Limb (tissue), 2 donors: ENCODE measurements around the gene RWDD4.
"Not testable (repeated sequence)": the region's sequence is repeated elsewhere in the genome, so short reads cannot be mapped to it uniquely, and the experiment has no call there.

Source experiments
- DNase-seq, 2 donors: peaks; one replicate each; pipeline ENCODE4 v3.0.0-alpha.2; 2016; ENCODE audit errors: extremely low spot score in 2 of 2

RWDD4 gene

GRCh38 chr4:183636503-183636902 is 22.5 kb downstream of the RWDD4 start:
- no peak for DNase-seq

GRCh38 chr4:183635741-183636140 is 23.2 kb downstream of the RWDD4 start:
- DNase-seq = no peak

GRCh38 chr4:183635321-183635720 is 23.7 kb downstream of the RWDD4 start:
- DNase-seq = no peak

GRCh38 chr4:183633476-183634400 is 25.2 kb downstream of the RWDD4 start:
- no peak for DNase-seq

GRCh38 chr4:183632689-183633088 is 26.3 kb downstream of the RWDD4 start:
- DNase-seq = no peak

- no peak for DNase-seq
Observed at GRCh38 chr4:183631577-183632198, 27.3 kb downstream of the RWDD4 start.

GRCh38 chr4:183627979-183628588 is 30.9 kb downstream of the RWDD4 start:
- DNase-seq = no peak

GRCh38 chr4:183627286-183627685 is 31.7 kb downstream of the RWDD4 start:
- not testable (repeated sequence) for DNase-seq

GRCh38 chr4:183626168-183626567 is 32.8 kb downstream of the RWDD4 start:
- no peak for DNase-seq

GRCh38 chr4:183624548-183624947 is 34.4 kb downstream of the RWDD4 start:
- no peak for DNase-seq

GRCh38 chr4:183621875-183622274 is 37.1 kb downstream of the RWDD4 start:
- no peak for DNase-seq

GRCh38 chr4:183620421-183620820 is 38.6 kb downstream of the RWDD4 start:
- no peak for DNase-seq

- DNase-seq = no peak
Observed at GRCh38 chr4:183618681-183619080, 40.3 kb downstream of the RWDD4 start.

GRCh38 chr4:183617075-183617474 is 41.9 kb downstream of the RWDD4 start:
- no peak for DNase-seq

- DNase-seq = no peak
Observed at GRCh38 chr4:183612329-183613250, 46.4 kb downstream of the RWDD4 start.

GRCh38 chr4:183611210-183611830 is 47.7 kb downstream of the RWDD4 start:
- no peak for DNase-seq

GRCh38 chr4:183610613-183611012 is 48.4 kb downstream of the RWDD4 start:
- DNase-seq = no peak

GRCh38 chr4:183610033-183610432 is 49.0 kb downstream of the RWDD4 start:
- no peak for DNase-seq

- no peak for DNase-seq
Observed at GRCh38 chr4:183609151-183609550, 49.8 kb downstream of the RWDD4 start.

GRCh38 chr4:183607894-183608293 is 51.1 kb downstream of the RWDD4 start:
- DNase-seq = no peak

- DNase-seq = no peak
Observed at GRCh38 chr4:183602557-183603027, 56.4 kb downstream of the RWDD4 start.
